HT1080 (cell line): Measurements from ENCODE around the gene EPHA5. TPM values are rescaled to one million over a fixed set of nuclear protein-coding genes. Genes with fewer than 3 reads are reported as not detected.
"Not testable (repeated sequence)": the region's sequence is repeated elsewhere in the genome, so short reads cannot be mapped to it uniquely, and the experiment has no call there.

Experiments used
- DNase-seq: peaks from one replicate; pipeline ENCODE4 v3.0.0-alpha.2; 2015; ENCODE audit warnings: low read depth
- total RNA-seq: library from RNA; depleted of rRNA; stranded (reverse); fragments of >200 nt; shearing (Covaris generic); gene quantifications from 2 replicates; pipeline ENCODE4 v1.2.3, GENCODE V29; 2014

Gene EPHA5
- total RNA-seq, 1 experiment from 2014 or later, result not detected

DNA sequence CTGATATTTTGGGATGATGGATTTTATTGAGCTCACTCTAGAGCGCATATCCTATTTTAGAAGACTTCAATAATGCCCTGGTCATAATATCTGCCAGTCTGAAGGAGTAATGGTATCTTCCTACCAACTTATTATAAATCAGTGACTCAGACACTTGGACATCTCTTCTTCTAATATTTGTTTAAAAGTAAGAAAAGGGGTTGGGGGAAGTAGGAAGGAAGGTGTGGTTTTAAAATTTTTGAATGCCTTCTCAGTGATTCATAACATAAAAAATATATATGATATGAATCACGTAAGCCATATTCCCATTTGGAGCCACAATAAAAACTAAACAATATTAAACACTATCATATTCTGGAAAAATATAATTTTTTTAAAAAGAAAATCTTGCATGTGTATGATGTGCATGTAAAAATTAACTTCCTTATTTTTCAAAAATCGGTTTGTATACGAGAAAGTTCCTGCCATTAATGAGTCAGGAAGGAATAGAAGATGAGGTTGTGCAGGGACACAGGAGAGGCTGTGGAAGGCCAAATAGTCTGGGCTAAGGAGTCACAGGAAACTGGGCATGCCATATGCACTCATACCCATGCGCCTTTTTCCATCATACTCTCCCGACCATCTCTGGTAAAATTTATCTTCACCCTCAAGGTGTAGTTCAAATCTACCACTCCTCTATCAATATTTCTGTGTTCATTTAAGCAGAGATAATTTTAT lies 286.5 kb downstream of the EPHA5 start:
- DNase-seq, result peak; percentile 84

DNA sequence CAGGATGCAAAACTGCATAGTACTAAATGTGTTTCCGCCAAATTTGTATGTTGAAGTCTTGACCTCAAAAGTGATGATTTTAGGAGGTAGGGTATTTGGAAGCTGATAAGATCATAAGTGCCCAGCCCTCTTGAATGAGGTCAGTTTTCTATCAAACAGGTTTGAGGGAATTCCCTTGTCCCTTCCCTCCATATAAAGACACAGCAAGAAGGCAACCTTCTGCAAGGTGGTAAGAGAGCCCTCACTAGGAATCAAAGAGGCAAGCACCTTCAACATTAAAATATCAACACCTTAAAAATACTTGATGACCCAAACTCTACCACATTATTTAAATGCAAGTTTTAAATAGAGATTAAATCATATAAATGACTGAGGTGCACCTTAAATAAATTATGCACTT lies 288.6 kb downstream of the EPHA5 start:
- DNase-seq, result no peak

DNA sequence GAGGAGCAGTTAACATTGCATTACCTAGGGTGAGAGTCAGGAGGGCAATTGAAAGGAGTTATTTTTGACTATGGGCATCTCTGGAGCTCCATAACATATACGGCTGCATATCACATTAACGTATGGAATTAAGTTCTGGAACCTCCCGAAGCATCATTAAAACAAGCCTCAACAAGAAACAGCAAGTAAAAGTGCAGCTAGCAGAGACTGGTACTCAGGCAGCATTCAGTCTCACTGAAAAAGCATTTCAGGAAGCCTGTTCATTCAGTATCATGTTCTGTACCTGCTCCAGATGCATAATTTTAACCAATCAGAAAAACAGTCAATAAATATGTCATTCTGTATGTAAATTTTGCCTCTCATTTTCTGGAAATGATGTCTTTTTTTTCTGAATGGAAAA lies 299.6 kb downstream of the EPHA5 start:
- no peak for DNase-seq

DNA sequence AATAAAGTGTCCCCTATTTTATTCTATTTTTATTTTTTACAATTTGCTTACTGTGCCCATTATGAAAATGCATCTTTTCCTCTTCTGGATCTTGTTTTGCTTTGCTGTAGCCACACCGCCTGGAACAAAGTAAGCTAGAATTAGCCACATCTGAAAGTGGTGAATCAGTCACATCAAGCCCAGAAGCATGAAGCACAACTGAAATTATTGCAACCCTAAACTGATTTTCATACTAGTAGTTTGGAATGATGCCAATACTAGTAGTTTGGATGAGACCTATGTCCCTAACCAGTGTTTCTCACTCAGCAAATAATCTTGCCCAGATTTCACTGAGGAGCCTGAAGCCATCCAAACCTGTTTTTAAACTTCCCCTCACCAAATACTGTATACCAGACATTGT lies 303.0 kb downstream of the EPHA5 start:
- DNase-seq, result no peak

DNA sequence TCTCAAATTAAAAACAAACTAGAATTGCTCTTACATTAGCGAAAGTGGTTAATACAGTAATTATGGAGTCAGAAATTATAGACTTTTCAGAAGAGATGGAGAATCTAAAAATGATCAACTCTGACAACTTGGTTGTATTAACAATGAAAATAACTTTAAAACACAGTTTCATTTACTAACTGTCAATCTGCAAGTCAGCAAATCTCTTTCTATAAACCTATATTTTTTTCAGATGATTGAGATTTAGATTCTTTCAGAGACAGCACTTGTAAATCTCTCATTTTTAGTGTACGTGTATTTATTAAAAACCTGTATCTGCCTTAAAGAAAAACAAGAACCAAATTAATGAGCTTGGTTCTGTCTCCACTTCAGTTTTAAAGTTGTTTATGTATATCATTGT lies 311.4 kb downstream of the EPHA5 start:
- no peak for DNase-seq

DNA sequence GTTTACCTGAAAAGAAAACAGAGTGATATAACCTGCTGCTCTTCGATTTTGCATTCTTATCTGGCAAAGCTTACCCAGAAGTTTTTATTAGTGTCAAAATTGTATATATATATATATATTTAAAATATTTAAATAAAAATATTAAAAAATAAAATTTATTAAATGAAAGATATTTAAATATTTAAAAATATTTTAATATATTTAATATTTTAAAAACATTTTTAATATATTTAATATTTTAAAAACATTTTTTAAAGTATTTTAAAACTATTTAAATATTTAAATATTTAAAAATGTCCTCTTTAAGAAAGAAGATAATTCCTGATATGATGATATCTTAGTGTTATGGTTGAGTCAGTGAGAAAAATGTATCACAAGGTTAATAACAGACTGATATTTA lies 317.2 kb downstream of the EPHA5 start:
- no peak for DNase-seq

DNA sequence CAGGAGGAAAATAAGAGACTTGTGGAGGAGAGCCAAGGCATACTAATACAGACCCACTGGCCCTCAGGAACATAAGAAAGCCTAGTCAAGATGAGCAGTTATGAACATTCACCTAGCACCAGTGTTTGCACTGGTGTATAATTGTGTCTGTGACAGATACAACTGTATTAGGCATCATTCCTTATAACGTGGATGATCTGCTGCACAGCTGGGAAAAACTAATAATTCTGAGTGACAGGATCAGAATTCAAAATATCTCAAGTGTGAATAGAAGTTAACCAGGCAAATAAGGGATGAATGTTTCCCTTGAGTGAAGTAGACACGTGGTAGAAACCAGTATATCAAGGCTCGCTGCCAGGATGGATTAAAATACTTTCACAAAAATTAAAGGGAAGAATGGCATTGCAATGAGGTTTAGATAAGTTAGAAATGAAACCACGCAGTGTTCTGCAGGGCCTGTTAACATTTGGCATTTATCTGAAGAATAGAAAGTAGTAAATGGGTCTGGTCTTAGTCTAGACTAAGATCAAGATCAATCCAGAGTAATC lies 325.9 kb downstream of the EPHA5 start:
- no peak for DNase-seq

DNA sequence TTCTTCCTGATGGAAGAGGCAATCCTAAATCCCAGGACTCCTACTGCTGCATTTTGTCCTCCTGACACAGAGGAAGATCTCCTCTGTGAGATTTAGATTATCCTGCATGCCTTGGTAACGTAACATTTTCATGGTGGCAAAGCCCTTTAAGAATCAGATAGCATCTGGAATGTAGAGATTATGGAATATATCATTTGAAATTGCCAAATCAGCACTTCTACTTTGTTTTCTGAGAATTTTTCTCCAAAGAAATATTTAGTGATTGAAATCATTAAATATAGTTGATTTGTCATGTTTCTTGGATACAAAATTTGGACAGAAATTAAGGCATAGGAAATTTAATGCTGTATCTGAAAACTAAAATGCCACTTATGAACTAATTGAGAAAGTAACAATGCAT lies 326.9 kb downstream of the EPHA5 start:
- DNase-seq, result no peak

DNA sequence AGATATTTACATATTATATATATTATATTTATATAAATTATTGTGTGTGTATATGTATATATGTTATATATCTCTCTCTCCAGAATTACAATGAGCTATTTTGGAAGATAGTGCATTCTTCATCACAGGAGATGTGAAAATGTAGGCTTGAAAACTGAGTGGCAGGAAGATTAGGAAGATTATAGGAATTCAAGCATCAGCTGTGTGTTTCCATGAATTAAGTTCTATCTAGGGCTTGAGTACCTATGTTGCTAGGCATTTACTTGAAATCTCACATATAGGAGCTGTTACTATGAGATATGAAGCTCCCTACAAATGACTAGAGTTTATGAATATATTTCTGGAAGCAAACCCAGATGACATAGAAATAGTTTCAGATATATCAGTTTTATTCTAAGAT lies 328.7 kb downstream of the EPHA5 start:
- DNase-seq, result no peak

DNA sequence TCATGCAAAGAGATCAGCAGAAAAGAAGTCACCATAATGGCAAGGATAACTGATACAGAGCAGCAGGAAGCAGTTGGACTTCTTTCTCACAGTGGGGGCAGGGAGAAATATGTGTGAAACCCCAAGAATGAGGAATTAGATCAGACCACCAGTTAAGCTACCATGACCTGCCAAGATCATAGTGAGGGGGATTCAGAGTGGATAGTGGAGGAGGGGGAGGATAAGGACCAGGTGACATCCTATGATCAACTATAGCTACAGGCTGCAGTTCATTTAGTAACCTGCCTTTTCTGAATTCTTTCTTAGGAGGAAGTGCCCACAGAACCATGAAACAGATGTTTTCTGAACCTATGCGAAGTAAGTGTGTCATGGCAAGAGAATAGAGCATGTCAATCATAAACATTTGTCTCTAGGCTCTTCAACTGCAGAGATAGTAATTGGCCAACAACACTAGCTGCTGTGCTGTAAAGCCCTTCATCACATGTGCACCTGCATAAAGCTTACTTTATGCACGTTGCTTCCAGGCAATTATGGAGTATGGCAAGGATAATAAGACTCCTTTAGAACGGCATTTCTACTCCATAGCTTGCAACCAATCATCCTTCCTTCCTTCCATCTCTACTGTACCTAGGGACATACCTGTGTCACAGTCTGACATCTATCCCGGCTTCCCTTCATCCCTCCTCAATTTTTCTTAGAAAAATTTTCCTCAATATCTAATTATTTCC lies 329.7 kb downstream of the EPHA5 start:
- DNase-seq, result no peak

DNA sequence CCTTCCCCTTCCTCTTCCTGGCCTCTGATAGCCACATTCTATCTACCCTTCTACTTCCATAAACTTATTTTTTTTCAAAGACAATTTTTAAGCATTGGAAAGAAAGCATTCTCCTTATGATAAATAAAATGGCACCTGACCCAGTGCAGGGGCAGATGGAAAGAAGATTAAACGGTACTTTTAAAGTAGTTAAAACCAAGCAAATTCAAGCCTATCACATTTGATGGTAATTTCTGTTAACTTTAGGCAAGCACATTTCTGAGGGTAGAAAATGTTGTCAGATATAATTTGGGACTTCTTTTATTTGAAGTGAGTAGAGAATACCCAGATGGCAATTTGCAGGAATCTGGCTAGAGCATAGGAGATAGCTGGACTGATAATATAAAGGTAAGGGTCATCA lies 332.9 kb downstream of the EPHA5 start:
- no peak for DNase-seq

DNA sequence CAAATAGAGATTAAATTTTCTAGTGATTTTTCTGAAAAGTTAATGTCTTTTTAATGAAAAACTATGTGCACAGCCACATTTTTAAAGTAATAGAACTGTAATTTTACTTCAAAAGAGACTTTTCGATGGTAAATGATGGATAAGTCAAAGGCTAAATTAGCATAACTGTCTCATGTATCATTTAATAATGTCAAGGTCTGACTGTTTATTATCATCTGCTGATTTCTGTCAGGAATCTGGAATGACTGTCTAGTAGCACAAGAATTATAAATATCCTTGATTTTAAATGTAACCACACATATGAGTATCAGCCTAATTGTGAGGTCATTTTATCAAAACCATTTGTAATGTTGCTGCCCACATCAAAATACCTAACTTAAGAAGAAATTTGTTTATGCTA lies 333.8 kb downstream of the EPHA5 start:
- DNase-seq, result no peak

DNA sequence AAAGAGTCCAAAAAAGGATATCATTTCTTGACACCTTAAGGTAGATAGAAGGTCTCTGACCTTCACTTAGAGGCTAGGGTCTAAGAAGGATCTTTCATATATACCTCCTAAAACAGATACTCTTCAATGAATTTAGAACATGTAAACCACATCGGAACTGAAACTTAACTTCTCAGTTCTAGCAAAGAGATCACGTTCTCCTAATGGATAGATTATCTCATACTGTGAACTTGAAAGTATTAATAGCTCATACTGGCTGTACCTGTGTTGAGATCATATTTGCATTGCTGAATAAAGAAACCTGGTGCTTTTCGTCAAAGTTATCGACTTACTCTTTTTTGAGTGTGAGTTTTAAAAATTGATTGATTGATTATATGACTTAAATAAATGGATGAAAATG lies 353.8 kb downstream of the EPHA5 start:
- no peak for DNase-seq

DNA sequence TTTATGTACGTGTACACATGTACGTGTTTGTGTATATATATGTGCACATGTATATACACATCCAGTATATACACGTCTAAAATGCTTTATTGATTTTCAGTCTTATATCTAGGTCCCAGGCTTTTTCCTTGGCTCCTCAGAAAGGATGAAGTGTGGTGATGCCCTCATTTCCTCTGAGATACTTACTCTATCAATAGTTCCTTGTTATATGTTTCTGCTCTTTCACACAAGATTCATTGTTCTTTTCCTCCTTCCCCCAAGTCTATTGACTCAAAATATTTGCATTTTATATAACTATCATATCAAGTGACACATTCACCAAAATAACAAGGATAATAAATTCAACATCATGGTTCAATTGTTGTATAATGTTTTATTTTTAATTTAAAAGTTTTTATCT lies 359.2 kb downstream of the EPHA5 start:
- peak; percentile 27 for DNase-seq

DNA sequence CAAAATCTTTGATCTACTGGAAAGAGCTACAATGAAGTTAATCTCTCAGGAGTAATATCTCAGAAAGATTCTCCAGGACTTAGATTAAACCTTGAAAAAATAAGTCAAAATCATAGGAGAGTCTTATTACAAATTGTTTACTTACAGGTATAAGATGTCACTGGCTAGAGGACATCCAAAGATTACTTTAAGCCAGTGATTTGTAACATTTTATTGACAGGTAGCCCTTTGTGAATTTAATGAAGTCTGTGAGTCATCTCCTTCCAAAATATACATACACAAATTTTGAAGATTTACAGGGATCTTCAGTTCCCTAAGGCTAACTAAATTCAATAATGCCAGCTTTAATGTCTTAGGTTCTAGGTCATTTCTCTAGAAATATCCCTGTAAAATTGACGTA lies 359.7 kb downstream of the EPHA5 start:
- no peak for DNase-seq

DNA sequence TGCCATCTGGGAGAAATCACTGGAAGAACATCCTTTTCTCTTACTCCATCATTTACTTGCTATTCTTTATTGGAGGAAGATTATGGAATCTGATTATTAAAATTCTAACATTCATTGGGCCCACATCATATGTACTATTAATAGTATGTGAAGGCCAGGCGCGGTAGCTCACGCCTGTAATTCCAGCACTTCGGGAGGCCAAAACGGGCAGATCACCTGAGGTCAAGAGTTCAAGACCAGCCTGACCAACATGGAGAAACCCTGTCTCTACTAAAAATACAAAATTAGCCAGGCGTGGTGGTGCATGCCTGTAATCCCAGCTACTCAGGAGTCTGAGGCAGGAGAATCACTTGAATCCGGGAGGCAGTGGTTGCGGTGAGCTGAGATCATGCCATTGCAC lies 361.7 kb downstream of the EPHA5 start:
- DNase-seq, result not testable (repeated sequence)

DNA sequence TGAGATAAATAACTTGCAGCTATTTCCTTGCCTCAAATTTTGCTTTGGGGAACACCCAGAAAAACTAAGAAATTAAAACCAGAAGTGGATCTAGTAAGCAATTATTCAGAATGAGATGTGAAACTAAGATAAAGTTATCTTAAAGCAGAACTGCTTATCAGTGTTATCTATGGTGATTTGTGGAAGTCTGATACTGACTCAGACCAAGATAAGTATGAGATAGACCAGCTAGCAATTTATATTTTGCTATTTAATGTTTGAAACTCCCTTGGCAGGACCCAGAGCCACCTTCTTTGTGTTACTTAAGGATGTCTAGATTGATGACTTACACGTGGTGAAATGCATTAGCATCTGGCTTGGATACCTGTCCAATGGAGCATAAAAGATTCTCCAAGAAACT lies 368.1 kb downstream of the EPHA5 start:
- no peak for DNase-seq

DNA sequence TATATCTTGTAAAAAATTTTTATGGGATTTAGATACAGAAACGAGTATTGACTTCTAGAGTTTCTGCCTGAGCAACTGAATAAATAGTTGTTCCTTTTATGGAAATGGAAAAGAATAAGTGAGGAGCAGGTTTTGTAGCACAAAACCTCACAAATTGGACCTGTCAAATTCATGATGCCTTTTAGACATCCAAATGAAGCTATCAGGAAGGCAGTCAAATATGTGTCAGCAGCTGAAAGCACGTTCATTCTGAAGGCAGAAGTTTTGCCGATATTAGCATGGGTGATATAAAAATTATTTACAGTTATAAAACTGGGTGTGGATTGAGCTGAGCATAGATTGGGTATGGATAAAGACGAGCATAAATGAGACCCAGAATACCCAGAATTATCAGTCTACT lies 374.0 kb downstream of the EPHA5 start:
- DNase-seq, result no peak

DNA sequence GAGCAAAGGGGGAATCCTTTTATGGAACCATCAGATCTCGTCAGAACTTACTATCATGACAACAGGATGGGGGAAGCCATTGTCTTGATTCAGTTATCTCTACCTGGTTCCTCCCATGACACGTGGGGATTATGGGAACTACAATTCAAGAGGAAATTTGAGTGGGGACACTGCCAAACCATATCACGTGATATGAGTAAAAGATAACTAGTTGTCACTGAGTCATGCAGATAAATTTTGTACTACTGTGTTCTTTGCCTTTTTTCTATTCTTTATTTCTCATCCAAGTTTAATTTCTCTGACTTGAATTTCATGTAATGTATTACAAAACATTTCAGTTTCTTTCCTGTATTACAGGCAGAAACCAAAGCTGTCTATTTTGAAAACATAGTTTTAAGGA lies 383.2 kb downstream of the EPHA5 start:
- no peak for DNase-seq
